DMS153 (cell line): ENCODE data around the gene TRAK1.

Experiments
- DNase-seq: peaks from one replicate; lab custom pipeline; 2025; lab: John Stamatoyannopoulos, UW

TRAK1 gene

GRCh38 chr3:42177801-42178150 is 86.6 kb downstream of the TRAK1 start:
- DNase-seq: no peak

GRCh38 chr3:42179110-42179725 is 88.1 kb downstream of the TRAK1 start:
- no peak for DNase-seq

- no peak for DNase-seq
These were observed 89.7 kb downstream of the TRAK1 start for GRCh38 chr3:42180901-42181300.

GRCh38 chr3:42182555-42182954 is 91.4 kb downstream of the TRAK1 start:
- no peak for DNase-seq

- DNase-seq: no peak
These were observed 93.0 kb downstream of the TRAK1 start for GRCh38 chr3:42183991-42184632.

- DNase-seq: no peak
These were observed 93.7 kb downstream of the TRAK1 start for GRCh38 chr3:42184651-42185443.

GRCh38 chr3:42187936-42188335 is 96.8 kb downstream of the TRAK1 start:
- DNase-seq: no peak

- no peak for DNase-seq
These were observed 97.2 kb downstream of the TRAK1 start for GRCh38 chr3:42188376-42188775.

- no peak for DNase-seq
These were observed 97.9 kb downstream of the TRAK1 start for GRCh38 chr3:42189001-42189460.

- DNase-seq: no peak
These were observed 98.6 kb downstream of the TRAK1 start for GRCh38 chr3:42189736-42190135.

GRCh38 chr3:42190701-42191442 is 99.7 kb downstream of the TRAK1 start:
- no peak for DNase-seq

GRCh38 chr3:42191443-42191747 is 100.2 kb downstream of the TRAK1 start:
- DNase-seq: no peak

- no peak for DNase-seq
These were observed 101.4 kb downstream of the TRAK1 start for GRCh38 chr3:42192334-42193200.

GRCh38 chr3:42194943-42195510 is 103.9 kb downstream of the TRAK1 start:
- DNase-seq: no peak

GRCh38 chr3:42195879-42196330 is 104.7 kb downstream of the TRAK1 start:
- no peak for DNase-seq

- no peak for DNase-seq
These were observed 107.6 kb downstream of the TRAK1 start for GRCh38 chr3:42198709-42199108.

GRCh38 chr3:42202217-42202865 is 111.2 kb downstream of the TRAK1 start:
- no peak for DNase-seq

GRCh38 chr3:42204867-42205599 is 113.9 kb downstream of the TRAK1 start:
- no peak for DNase-seq

- no peak for DNase-seq
These were observed 114.8 kb downstream of the TRAK1 start for GRCh38 chr3:42205800-42206514.
